Tibial nerve (tissue), 4 donors: ENCODE data around the gene PTPN7. TPM values are rescaled to one million over a fixed set of nuclear protein-coding genes. Genes with fewer than 3 reads are reported as not detected.
A peak's percentile ranks its signal among the peaks of the same experiment; 100 is the strongest.

Source experiments
- DNase-seq, 2 donors: peaks; one replicate each; pipeline ENCODE4 v3.0.0-alpha.2; 2019; ENCODE audit warnings: low spot score in 2 of 2
- H3K27ac ChIP-seq, 4 donors: fragments of 200-600 bp; sonication (generic) in 3 of 4; one replicate each; pipeline ENCODE4 v1.5.1; 2017 to 2019; ENCODE audit warnings: mild to moderate bottlenecking in 1 of 4
- H3K27me3 ChIP-seq, 2 donors: fragments of 200-600 bp; sonication (generic) in 1 of 2; one replicate each; pipeline versions ENCODE4 v1.5.1 to v1.6.0; 2017 to 2019
- H3K36me3 ChIP-seq, 3 donors: fragments of 200-600 bp; sonication (generic); one replicate each; pipeline ENCODE4 v1.5.1; 2018 to 2019
- H3K4me1 ChIP-seq, 4 donors: fragments of 200-600 bp; sonication (generic) in 3 of 4; one replicate each; pipeline ENCODE4 v1.5.1; 2017 to 2019
- H3K4me3 ChIP-seq, 4 donors: fragments of 200-600 bp; sonication (generic) in 3 of 4; one replicate each; pipeline ENCODE4 v1.5.1; 2017 to 2019; ENCODE audit warnings: mild to moderate bottlenecking in 1 of 4, moderate library complexity in 1 of 4
- H3K9me3 ChIP-seq, 4 donors: fragments of 200-600 bp; sonication (generic) in 3 of 4; one replicate each; pipeline ENCODE4 v1.5.1; 2017 to 2019
- EP300 ChIP-seq, 2 donors: sonication (generic); formaldehyde crosslinking; IDR thresholded peaks; one replicate each; pipeline ENCODE4 v1.6.1; 2017; ENCODE audit warnings: antibody characterized with exemption in 2 of 2, mild to moderate bottlenecking in 1 of 2
- POLR2A ChIP-seq, 2 donors: fragments of 450-650 bp; IDR thresholded peaks; one replicate each; pipeline ENCODE4 v1.6.1; 2017; ENCODE audit warnings: antibody characterized with exemption in 2 of 2, mild to moderate bottlenecking in 2 of 2, moderate library complexity in 2 of 2
- WGBS, 2 donors: methylation state at CpG; one replicate each; pipeline ENCODE4 v1.1.5; 2018; 5-methylcytosine and 5-hydroxymethylcytosine counted together
- total RNA-seq, 4 donors: library from RNA; depleted of rRNA; stranded (reverse); fragments of >200 nt; gene quantifications; one replicate each; pipeline ENCODE4 v1.1.0, GENCODE V29; 2016
- TF ChIP-seq, protein P1 (sequence below), 5 experiments: fragments of 200-600 bp in 3 of 5; fragments of 450-650 bp in 2 of 5; sonication (generic) in 3 of 5; IDR thresholded peaks; one replicate each; pipeline ENCODE4 v1.5.1; 2016 to 2019; ENCODE audit warnings: antibody characterized with exemption in 5 of 5, mild to moderate bottlenecking in 3 of 5, moderate library complexity in 2 of 5

PTPN7 gene
- total RNA-seq, 4 donors from 2014 or later: 1.2 to 13.8 (median 6.8) TPM

DNA sequence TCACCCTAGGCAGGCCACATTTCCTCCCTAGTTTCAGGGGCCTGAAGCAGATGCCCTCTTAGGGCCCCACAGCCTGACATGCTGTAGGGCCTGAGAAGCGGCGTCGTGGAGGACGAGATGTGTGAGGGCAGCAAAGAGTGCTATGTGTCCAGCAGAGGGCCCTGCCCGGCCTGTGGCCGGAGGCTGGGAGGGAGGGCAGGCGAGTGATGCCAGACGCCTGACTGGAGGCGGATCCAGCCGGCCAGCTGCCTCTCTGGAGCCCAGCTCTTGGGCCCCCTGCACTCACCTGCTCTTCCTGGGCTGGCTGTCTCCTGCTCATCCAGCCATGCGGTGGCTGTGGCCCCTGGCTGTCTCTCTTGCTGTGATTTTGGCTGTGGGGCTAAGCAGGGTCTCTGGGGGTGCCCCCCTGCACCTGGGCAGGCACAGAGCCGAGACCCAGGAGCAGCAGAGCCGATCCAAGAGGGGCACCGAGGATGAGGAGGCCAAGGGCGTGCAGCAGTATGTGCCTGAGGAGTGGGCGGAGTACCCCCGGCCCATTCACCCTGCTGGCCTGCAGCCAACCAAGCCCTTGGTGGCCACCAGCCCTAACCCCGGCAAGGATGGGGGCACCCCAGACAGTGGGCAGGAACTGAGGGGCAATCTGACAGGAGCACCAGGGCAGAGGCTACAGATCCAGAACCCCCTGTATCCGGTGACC is 37.6 kb downstream of the PTPN7 start, which contains the start of gene GPR37L1:
TSS of gene GPR37L1 (plus strand) at position 279 of the 697 bp plus-strand sequence. CDS start at position 326, 47 bp downstream.
- WGBS, 2 donors: 22 to 45% methylated on average over 10 to 18 of the region's 19 CpGs
- H3K27ac ChIP-seq: peak within 1 kb of the TSS; percentile 80 to 98 (median 88)
- H3K4me1 ChIP-seq: peaks cover 0 to 45% (median 9%) of the 10 kb centered on the region in 4 donors
- DNase-seq: peak; percentile 40 to 44
- H3K4me3 ChIP-seq: peak within 1 kb of the TSS; percentile 32 to 51 (median 40)
- peaks cover 0 to 3% (median 0%) of the 10 kb centered on the region in 3 donors for H3K36me3 ChIP-seq
- TF ChIP-seq POLR2A (IDR thresholded peaks at IDR 0.05) (peak; percentile 24 to 60), EP300 (IDR thresholded peaks at IDR 0.05) (peak in 1 of 2 donors; percentile 87)
- TF ChIP-seq, protein P1, sequence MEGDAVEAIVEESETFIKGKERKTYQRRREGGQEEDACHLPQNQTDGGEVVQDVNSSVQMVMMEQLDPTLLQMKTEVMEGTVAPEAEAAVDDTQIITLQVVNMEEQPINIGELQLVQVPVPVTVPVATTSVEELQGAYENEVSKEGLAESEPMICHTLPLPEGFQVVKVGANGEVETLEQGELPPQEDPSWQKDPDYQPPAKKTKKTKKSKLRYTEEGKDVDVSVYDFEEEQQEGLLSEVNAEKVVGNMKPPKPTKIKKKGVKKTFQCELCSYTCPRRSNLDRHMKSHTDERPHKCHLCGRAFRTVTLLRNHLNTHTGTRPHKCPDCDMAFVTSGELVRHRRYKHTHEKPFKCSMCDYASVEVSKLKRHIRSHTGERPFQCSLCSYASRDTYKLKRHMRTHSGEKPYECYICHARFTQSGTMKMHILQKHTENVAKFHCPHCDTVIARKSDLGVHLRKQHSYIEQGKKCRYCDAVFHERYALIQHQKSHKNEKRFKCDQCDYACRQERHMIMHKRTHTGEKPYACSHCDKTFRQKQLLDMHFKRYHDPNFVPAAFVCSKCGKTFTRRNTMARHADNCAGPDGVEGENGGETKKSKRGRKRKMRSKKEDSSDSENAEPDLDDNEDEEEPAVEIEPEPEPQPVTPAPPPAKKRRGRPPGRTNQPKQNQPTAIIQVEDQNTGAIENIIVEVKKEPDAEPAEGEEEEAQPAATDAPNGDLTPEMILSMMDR (IDR thresholded peaks at IDR 0.05): peak; percentile 35 to 86 (median 79)
- H3K9me3 ChIP-seq: no peaks in the 10 kb centered on the region
- no peaks in the 10 kb centered on the region for H3K27me3 ChIP-seq

DNA sequence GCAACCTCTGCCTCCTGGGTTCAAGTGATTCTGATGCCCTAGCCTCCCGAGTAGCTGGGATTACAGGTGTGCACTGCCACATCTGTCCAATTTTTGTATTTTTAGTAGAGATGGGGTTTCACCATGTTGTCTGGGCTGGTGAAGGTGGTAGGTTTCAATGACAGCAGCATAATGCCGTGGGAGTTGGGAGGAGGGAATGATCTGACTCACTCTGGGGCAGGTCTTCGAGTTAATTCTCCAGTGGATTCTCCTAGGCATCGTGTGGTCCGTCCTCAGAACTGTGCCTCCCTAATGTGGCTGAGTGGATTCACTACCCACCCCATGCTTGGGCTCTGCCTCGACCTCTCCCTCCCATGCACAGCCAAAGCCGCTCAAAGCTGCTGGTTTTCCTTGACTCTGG is 39.4 kb downstream of the PTPN7 start:
- TF ChIP-seq POLR2A (IDR thresholded peaks at IDR 0.05): no peak
- TF ChIP-seq, protein P1 (IDR thresholded peaks at IDR 0.05): no peak
- no peak for TF ChIP-seq EP300 (IDR thresholded peaks at IDR 0.05)
- Histone ChIP-seq H3K4me1 (peaks cover 0 to 30% (median 4%) of the 10 kb centered on the region in 4 donors), H3K4me3 (no peak overlapping the region), H3K27ac (peak overlapping the region in 2 of 4 donors; percentile 93 to 98), H3K27me3 (no peaks in the 10 kb centered on the region), H3K9me3 (no peaks in the 10 kb centered on the region), H3K36me3 (no peaks in the 10 kb centered on the region)
- no peak for DNase-seq
- WGBS, 2 donors: 66 to 72% methylated on average over 7 of the region's 7 CpGs

DNA sequence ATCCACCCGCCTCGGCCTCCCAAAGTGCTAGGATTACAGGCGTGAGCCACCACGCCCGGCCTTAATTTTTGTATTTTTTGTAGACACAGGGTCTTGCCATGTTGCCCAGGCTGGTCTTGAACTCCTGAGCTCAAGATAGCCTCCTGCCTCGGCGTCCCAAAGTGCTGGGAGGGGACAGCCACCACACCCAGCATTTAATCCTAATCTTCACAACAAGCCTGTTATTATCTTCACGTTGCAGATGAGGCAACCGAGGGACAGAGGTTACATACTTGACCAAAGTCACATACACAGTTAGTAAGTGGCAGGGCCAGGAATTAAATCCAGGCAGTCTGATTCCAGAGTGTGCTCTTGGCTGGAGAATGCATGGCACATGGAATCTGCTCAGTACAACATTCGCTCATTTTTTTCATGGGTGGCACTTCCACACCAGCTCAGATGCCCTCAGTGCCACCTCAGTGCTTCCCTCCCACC is 42.5 kb downstream of the PTPN7 start:
- no peaks in the 10 kb centered on the region for H3K9me3 ChIP-seq
- DNase-seq: no peak
- whole genome bisulfite sequencing, 2 donors: 65 to 73% methylated on average over 10 of the region's 10 CpGs
- H3K36me3 ChIP-seq: no peaks in the 10 kb centered on the region
- H3K4me3 ChIP-seq: no peak overlapping the region
- peaks cover 3 to 40% (median 15%) of the 10 kb centered on the region in 4 donors for H3K4me1 ChIP-seq
- peak overlapping the region in 2 of 4 donors; percentile 19 to 55 for H3K27ac ChIP-seq
- TF ChIP-seq EP300 (IDR thresholded peaks at IDR 0.05) (no peak), POLR2A (IDR thresholded peaks at IDR 0.05) (no peak)
- TF ChIP-seq, protein P1 (IDR thresholded peaks at IDR 0.05): no peak
- no peaks in the 10 kb centered on the region for H3K27me3 ChIP-seq

DNA sequence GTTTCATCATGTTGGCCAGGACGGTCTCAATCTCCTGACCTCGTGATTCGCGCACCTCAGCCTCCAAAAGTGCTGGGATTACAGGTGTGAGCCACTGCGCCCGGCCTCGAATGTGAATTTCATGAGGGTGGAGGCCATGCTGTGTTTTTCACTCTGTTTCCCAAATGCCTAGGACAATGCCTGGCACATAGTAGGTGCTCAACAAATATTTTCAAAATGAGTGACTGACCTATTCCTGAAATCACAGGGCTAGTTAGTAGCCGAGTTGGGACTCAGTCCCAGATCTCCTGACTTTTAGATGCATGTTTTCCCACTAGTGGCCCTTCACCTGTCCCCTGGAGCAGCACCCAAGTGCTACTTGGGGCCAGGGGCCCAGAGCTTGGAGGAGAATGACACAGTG is 44.1 kb downstream of the PTPN7 start:
- Histone ChIP-seq H3K36me3 (no peaks in the 10 kb centered on the region), H3K4me1 (peaks cover 3 to 28% (median 17%) of the 10 kb centered on the region in 4 donors), H3K27ac (no peak overlapping the region), H3K9me3 (no peaks in the 10 kb centered on the region), H3K27me3 (no peaks in the 10 kb centered on the region), H3K4me3 (no peak overlapping the region)
- 96 to 98% methylated on average over 8 of the region's 8 CpGs for WGBS, 2 donors
- no peak for DNase-seq
- TF ChIP-seq, protein P1 (IDR thresholded peaks at IDR 0.05): no peak
- TF ChIP-seq POLR2A (IDR thresholded peaks at IDR 0.05): no peak
- no peak for TF ChIP-seq EP300 (IDR thresholded peaks at IDR 0.05)

DNA sequence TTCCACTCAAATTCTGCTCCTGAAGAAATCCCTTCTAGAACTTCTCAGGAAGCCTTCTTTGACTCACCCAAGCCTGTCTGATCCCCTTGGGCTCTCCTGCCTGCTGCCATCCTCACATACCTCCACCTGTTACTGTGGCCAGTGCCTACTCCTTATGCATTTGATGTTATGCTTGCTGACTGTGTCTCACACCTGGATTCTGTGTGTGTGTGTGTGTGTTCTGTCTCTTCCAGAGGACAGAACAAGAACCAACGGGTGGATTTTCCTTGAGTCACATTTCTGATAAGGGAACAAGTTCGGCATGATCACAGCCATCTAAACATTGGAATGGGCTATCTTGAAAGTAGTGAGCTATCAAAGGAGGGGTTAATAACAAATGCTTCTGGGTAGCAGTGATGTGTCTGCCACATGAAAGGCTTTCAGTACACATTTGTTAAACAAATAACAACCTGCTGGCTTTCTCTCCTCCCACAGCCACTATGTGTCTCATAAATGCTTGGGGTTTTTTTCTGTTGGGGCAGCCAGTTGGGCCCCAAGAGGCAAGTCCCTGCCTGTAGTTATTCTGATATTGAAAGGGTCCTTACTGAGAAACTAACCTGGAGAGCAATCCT is 46.6 kb downstream of the PTPN7 start:
- Histone ChIP-seq H3K36me3 (no peaks in the 10 kb centered on the region), H3K27ac (peak overlapping the region in 3 of 4 donors; percentile 61 to 77 (median 71)), H3K4me3 (no peak overlapping the region), H3K27me3 (no peaks in the 10 kb centered on the region), H3K4me1 (peaks cover 3 to 19% (median 17%) of the 10 kb centered on the region in 4 donors), H3K9me3 (no peaks in the 10 kb centered on the region)
- no peak for DNase-seq
- TF ChIP-seq EP300 (IDR thresholded peaks at IDR 0.05) (no peak), POLR2A (IDR thresholded peaks at IDR 0.05) (no peak)
- TF ChIP-seq, protein P1 (IDR thresholded peaks at IDR 0.05): no peak
- WGBS, 2 donors: 69% methylated on average over 2 of the region's 2 CpGs
